HCEC 1CT (cell line): Measurements from ENCODE around the gene ALDH1A2.
A peak's percentile ranks its signal among the peaks of the same experiment; 100 is the strongest.

ENCODE experiments used
- DNase-seq: peaks from one replicate; pipeline ENCODE4 v3.0.0-alpha.2; 2017

ALDH1A2 gene

DNA sequence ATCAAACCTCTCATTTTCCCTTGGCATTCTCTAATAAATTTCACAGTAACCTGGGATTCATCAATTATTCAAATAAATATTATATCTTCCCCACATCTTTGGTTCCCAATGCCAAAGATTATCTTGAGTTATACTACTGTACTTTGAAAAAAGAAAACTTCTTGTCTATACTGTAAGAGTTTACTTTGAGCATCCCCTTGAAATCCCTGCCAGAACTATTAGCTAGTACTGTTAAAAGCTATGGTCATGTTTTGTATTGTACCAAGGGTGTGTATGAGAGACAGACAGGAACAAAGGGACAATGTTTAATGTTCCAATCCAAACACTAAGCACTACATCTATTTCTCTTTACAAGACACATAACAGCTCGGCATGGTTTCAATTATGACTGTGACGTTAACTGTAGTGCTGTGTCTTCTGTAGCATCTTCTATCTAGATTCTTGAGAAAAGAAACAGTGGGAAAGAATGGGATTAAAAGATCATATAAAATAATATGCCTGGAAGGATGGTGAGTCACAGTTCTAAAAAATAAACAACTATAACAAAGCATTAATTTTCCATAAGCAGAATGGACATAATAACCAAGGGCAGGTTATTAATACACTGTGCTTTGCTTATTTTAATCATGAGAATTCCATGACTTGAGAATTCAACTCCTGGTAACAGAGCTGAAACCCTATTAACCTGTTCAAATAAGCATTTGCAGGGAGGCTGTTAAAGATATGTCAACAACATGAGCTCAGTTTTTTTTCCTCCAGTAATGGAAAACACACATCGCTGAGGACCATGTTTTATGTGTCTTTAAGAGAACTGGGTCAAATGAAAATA is 71.1 kb downstream of the ALDH1A2 start:
- DNase-seq: no peak

DNA sequence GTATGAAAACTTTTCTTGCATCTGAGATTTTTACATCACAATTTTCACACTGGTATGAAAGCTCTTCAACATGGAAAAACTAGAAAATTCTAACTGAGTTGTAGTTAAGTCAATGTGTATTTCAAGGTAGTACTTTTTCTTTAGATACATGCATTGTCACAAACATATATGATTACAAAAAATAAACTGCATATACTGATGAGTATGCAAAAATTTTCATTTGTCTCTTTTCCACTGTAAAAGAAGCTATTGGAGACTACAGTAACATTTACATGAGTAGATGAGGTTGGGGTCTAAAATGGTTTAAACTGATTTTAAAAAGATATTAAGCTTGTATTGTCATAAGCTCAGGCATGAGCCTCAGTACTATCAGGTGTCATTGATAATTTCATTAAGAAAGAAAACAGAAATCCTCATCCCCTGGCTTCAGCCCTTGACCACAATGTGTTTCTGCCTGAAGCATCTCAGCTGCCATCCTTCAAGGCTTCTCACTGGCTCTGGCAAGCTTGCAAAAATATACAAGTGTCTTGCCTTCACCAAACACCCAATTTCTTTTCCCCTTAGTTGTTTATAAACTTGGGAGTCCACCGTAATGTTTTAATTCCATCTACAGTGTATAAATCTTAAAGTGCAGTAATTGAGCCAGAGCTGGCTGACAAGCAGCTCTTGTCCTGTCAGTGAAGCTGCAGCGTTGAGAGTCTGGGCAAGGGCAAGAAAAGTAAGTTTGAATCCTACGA is 71.9 kb downstream of the ALDH1A2 start:
- no peak for DNase-seq

DNA sequence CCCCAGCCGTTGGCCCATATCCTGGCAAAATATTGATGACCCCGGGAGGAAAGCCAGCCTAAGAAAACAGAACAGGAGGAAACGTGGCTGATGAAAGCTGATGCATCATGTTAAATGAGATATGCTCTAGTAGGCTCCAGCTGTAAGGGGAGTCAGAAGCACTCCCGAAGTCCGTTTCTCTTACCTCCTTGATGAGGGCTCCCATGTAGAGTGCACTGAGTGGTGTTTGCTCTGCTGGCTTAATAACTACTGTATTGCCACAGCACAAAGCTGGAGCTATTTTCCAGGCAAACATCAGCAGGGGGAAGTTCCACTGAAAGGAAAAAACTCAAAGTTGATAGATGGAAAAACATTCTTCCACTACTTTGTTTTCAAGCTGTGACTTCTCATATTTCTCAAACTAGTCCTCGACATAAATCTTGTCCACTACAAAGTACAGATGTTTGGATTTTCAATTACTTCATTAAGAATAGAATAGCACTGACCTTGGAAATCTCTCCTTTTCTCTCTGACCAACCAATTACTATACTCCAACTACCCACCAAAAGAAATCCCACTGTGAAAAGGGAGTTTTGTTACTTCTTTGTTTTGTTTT is 72.7 kb downstream of the ALDH1A2 start:
- no peak for DNase-seq

DNA sequence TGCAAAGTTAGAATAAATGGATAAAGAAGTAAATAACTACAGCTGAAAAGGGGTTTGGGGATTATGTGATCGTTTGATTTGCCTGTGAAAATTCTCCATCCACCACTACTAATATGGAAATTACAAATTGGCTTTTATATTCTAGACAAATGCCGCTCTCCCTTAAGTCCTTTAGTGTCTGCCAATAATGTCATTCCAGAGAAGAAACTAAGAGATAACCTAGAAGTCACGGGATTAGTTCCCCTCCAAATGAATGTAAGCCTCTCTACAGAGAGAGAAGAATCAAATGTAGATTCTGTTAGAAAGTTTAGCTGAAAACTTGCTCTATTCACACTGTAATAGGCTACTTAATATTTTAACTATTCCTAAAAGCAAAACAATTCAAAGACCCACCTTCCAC is 92.0 kb downstream of the ALDH1A2 start:
- DNase-seq: no peak

DNA sequence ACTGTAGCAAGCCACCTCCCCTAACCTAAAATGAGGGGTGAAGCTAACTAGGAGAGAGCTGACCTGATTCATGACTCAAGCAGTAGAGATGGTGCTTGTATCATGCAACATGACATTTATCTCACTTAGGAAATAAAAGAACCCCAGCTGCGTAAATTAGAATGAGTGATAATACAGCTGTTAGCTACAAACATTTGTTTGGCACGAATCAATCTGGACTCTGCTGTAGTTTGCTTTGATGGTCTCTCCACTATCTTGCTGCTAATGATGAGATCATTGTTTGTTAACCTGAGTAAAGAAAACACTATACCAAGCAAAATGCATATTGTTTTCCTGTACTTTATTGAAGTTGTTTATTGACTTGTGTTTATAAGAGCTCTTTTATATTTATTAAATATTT is 92.6 kb downstream of the ALDH1A2 start:
- no peak for DNase-seq

DNA sequence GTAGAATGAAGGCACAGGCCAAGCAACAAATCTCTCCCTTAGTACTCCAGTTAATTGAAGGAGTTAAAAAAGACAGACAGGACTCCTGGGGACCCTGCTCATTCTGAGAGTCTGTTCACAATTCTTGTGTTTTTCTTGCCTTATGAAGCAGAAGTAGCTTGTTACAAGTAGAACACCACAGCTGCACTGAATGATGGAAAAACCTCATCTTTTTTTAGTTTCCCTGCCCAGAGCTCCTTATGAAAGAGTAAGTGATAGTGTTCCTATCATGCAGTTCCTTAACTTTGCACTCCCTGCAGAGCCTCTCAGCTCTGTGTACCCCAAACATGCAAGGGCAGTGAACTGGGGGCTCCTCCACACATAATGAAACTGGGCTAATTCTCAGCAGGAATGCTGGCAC is 95.5 kb downstream of the ALDH1A2 start:
- DNase-seq: no peak

DNA sequence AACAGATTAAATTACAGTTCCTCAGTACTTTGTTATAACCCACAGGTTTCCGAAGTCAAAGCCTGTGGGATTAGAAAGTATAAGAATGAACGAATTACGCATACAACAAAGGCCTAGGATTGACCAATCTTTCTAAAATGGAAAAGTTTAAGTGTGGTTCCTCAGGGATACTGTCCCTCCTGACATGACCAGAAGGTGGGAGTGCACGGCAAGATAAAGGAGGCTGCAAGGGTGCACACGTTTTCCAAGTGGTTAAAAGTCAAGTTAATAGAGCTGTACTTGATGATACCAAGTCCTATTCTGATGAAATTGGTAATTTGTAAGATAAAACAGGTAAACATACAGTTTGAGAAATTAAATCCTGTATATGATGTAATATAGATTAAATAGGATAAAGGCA is 96.2 kb downstream of the ALDH1A2 start:
- peak; percentile 11 for DNase-seq

DNA sequence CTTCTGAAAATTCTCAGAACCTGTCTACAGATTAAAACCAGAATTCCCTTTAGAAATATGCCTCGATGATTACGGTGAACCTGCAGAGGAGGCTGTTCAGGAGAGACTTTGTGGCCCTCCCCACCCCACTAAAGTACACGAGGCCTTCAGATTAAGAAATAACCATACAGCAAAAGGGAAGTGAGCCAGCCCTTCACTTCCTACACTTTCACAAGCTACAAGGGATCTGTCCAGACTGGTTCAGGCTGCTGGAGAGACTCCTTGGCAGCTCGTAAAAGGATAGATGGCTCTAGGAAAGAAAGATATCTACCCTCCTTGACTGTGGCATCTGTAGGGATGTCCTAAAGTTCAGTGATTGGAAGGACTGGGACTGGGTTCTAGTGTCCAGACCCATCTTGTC is 102.6 kb downstream of the ALDH1A2 start:
- no peak for DNase-seq

DNA sequence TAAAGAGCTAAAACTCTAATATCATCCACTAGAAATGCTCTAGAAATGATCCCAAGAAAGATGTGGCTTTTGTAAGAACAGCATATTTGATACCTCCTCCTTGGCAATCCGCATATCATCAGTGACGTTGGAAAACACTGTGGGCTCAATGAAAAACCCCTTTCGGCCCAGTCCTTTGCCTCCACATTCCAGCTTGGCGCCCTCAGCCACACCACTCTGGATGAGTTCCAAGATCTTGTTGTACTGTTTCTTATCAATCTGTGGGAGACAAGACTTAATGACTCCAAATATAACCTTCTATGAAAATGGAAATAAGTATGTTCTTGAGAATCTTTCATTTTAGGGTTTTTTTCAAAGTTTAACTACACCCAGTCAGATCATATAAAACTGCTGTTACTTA is 103.6 kb downstream of the ALDH1A2 start:
- no peak for DNase-seq

DNA sequence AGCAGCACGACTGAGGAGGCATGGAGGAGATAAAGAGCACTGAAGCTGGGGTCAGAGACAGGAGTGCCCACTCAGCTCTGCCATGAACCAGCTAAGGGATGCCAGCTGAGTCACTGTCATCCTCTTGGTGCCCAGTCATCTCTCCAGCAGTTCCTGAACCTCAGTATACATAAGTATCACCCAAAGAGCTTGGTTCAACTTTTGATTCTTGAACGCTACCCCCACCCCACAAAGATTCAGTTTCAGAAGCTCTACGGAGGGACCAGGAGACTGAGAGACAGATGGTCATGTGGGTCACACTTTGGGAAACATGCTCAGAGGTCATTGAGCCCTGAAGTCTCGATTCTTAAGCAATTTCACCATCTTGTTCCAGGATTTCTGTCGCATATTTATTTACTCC is 108.4 kb downstream of the ALDH1A2 start:
- DNase-seq: no peak

DNA sequence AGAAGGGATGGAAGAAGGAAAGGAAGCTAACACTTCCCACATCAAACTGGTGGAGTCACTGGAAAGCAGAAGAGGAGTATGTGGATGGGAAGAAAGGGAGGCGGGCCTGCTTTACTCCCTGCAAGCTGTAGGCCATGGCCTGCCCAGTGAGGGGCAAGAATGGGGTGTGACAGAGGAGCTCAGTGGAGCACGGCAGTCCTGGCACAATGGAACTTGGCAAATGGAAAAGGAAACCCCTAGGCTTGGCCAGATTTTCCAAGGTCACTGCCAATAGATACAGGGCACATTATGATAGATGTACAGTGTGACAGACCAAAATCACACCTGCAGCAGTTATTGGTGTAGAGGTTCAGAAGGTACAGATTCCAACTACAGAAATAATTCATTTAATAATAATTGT is 111.6 kb downstream of the ALDH1A2 start:
- DNase-seq: no peak

DNA sequence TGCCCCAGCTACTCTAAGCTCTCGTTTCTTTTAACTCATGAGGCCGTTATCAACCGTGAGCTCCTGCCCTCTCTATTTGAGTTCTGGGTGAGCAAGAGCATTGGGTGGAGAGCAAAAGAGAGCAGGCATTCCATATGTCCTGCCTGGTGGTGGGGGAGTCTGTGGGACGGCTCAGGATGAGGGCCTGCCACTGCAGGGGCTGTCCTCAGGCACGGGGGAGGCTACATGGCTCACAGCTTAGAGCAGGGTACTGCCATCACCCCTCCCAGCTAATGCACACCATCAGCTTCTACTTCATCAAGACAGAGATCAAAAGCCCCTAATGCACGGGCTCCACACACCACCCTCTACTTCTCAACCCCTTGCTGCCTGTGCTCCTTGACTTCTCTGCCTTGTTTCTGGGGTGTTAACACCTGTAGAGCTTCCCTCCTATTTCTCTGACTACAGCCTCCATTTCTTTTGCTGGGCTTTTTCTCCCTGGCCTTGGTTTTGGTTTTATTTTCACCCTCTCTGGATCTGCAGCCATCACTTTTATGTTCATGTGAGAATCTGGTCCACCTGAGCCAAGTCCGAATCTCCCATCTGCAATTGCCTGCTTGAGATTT is 114.1 kb downstream of the ALDH1A2 start:
- no peak for DNase-seq

DNA sequence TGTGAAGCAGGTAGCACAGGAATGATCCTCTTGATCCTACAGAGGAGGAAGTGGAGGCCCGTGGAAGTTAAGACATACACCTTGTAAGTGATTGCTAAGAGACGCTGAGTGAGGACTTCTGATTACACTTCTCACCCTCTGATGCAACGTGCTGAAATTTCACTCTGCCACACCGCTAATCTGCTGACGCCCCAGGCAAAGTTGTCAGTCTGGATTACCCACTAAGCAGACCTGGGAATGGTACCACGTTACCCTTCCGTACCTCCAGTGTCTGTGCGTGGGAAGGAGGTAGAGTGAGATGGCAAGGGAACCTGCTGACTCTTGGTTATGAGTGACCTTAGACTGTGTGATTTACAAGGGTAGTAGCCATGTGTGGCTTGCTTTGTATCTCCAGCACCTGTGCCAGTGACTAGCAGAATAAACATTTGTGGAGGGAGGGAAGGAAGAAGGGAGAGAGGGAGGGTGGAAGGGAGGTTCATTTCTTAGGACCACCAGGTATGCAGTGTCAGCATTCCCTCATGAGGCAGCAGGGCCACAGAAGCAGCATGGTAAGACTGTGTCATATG is 115.0 kb downstream of the ALDH1A2 start:
- no peak for DNase-seq

DNA sequence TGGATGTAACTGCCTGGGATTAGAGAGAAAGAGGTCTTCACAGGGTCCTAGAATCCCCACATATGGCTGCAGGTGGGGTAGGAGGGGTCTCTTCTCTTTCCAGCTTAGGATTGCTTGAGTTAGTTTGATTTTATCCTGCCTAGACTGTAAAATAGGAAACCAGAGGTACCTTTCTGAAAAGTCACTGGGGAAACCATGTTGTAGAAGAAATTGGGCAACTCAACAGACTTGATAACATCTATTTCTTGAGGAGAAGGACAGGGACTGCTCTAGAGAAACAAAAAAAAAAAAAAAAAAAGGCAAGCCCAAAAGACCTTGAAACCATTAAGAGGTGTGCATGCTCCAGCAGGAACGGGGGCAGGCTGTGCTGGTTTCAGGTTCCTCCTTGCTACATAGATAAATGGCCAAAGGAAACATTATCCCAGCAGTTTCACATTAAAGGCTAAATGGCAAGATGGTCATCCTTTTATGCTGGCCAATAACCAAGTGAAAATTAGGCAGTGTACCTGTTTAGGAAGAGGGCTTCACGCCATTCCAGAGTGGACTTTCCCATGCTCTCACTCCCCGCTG is 116.1 kb downstream of the ALDH1A2 start:
- no peak for DNase-seq

DNA sequence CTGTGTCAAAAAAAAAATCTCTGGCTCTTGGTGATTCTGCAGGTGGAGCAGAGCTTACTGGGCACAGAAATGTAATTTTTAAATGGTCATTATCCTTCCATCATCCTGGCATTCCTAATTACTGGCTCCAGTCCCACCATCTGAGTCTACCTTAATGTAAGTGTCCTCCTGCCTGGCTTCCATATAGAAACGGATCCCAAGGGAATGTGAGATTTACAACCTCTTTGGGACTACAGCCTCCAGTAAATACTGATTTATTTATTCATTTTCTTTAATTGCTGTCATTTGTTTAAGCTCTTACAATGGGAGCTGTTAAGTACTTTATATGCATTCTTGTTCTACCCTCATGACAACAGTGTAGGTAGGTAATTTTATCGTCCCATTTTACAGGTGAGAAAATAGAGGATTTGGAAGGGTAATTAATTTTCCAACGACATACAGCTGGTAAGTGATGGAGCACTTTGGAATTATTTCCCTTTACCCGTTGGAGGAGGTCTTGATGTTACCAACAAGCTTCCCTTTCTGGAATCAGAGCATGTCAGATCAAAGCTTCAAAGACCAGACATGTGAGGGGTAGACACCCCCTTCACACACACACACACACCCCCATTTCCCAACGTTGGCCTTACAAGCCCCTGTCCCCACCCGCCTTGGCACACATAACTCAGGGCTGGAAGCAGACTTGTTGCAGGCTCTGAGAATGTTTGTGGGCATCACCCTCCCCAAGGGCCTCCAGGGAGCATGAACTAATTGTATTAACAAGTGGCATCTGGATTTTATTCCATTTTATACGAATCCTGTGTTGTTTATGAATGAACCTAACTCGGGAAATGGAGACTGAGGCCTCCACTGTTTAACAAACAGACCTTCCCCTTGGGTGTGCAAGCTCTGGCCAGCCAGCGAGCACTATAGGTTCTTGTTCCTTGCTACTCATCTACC is 116.9 kb downstream of the ALDH1A2 start:
- DNase-seq: no peak

DNA sequence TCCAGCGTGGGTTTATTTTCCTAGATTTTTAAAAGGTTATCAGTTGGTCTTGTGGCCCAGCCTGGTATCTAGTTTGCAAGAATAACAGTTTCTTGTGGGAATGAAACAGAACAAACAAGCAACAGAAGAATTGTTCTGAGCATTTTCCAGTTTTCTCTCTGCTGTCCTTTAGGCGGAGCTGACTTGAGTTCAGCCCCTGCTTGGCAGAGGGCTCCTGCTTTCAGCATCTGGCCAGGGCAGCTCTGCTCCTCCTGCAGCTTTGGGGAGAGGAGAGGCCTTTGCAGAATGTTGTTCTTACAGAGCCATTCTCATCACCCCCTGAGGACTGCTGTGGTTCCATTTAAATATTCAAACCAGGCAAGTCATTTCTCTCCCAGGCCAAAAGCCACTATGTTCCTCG is 117.7 kb downstream of the ALDH1A2 start:
- DNase-seq: no peak

DNA sequence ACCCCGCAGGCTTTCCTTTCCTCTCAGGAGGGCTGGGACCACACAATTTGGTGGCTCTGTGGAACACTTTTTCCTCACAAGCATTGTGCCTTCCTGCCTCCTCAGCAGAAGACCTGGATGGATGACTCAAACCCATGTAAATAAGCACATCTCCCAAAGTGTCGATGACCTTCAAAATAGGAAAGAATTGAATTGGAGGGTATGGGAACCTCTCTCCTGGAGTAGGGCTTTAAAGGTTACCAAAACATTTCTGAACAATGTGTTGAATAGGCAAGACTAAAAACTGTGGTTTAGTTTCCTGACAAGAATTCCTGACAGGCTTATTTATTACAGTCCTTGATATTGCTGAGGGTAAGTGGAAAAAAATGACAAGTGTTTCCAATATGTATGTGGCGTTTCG is 118.2 kb downstream of the ALDH1A2 start:
- DNase-seq: no peak

DNA sequence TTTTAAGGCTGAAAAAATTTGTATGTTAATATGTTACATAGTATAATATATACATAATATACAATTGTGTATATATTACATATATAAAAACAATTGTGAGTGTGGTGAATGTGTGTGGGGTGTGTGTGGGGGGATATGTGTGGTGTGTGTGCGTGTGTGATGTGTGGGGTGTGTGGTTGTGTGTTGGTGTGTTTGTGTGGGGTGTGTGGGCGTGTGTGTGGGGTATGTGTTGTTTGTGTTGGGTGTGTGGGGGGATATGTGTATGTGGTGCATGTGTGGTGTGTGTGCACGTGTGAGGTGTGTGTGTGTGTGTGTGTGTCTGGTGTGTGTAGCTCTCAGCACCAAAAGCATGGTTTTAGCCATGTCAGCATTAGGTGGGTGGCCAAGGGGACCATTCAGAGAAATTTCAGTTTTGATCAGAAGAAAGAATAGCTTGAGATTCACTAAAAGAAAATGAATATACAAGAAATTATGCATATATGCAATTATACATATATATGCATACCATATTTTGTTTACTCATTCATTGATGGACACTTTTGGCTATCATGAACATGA is 118.9 kb downstream of the ALDH1A2 start:
- DNase-seq: no peak

DNA sequence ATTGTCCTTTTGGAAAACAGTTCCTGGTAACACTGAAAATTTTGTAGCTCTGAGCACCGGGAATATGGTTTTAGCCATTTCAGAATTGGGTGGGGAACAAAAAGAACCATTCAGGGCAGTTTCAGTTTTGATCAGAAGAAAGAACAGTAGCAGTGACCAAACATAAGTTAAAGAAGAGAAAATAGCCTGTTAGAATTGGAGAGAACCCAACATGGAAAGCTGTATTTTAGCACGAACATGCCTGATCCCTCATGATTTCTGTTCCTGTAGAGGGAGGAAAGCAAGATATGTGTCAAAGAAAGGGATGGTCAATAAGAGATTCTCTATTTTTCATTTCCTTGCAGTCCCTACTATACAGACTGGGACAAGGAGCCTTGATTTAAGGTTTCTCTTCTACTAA is 119.9 kb downstream of the ALDH1A2 start:
- no peak for DNase-seq

DNA sequence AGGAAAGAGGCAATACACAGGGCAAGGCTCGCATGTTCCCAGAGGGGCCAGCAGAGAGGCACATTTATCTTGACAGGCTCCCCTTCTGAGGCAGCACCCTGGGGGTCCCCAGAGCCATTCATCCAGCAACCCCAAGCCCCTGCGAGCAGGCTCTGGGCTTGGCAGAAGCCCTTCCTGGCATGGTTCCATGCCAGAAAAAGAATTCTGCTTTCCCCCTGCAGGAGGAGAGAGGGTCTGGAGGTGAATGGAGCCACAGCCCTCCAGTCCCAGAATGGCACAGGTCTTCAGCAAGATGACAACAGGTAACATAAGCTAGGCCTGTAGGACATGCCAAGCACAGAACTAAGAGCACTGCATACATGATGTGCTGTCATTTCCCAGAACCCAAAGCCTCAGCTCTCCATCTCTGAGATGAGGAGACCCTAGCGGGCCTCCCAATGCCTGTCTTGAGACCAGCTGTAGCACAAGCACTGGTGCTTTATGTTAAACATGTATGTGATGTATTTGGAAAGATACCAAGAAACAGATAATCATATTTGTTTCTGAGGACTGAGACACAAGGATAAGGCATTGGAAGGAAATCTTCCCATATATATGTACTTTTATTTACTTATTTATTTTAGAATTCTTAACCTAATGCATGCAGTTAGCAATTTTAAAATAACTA is 121.6 kb downstream of the ALDH1A2 start:
- DNase-seq: no peak

DNA sequence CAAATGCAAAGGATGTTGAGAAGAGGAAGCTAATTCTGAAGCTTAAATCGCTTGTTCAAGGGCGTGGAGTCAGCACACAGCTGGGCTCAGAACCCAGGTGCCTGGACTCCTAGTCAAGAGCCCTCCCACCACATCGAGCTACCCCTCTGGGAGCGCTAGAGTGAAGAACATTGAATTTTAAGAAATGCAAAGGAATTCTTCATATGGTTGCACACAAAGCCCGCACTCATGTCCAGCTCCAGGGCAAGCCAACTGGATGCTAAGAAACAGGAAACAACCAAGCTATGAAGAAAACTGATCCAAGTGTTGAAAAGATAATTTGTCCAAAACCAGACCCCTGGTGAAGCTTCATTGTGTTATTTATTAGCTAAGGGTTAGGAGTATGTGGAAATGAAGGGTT is 122.3 kb downstream of the ALDH1A2 start:
- no peak for DNase-seq
